ENCODE measurements around the gene CDH4.
"Not testable (repeated sequence)": the region's sequence is repeated elsewhere in the genome, so short reads cannot be mapped to it uniquely, and the experiment has no call there.

Gene CDH4

GRCh38 chr20:61253640-61254511, 1.8 kb downstream of the CDH4 start:
- DNase-seq, result no peak

DNA sequence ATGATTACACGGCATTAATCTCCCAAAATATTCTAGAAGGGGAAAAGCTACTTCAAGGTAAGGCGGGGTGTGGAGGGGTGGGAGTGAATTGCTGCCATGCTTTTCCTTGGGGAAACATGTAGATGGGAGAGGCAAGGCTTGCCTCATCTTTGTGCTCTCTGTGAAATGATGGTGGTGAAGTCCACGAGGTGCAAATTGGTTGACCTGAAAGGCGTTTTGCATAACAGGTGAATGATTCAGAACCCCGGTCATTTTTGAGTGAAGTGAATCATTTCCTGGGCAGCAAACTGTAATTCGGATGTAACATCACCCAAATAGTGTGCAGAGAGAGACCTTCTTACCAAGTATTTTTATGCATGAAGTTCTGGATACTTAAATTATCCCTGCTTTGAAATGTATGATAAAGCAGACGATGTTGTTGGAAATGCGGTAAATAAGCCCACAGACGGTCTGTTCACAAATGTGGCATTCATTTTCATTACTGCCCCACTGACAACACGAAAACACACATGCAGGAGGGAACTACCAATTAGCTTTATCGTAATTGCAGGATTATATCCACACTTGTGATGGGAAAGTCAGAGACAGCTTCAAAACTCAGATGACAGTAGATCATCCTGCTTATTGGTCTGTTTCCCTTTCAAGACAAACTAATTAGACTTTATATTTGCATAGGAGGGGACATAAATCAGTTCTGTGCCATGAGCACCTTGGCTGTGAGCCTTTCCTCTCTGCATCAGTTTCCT, 3.0 kb downstream of the CDH4 start:
- no peak for DNase-seq

DNA sequence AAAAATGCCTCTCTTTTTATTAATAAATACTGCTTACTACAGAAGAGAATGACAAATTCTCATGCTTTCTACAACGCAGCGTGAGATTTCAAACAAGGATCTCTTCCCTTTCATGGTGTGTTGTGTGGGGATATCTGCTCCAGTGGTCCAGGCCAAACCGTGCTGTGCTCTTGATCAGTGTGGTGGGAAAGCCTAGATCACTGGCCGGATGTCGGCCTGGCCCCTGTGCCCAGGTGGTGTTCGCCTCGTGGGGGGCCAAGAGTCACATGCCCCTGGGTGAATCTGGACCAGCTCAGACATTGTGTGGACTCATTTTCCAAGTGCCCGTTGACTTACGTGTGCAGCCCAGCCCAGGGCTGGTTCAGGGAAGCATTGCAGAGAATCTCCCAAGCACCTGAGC, 4.3 kb downstream of the CDH4 start:
- no peak for DNase-seq

- DNase-seq, result no peak
Measured at GRCh38 chr20:61256824-61257223, 4.8 kb downstream of the CDH4 start.

GRCh38 chr20:61257611-61258010, 5.5 kb downstream of the CDH4 start:
- DNase-seq, result no peak

DNA sequence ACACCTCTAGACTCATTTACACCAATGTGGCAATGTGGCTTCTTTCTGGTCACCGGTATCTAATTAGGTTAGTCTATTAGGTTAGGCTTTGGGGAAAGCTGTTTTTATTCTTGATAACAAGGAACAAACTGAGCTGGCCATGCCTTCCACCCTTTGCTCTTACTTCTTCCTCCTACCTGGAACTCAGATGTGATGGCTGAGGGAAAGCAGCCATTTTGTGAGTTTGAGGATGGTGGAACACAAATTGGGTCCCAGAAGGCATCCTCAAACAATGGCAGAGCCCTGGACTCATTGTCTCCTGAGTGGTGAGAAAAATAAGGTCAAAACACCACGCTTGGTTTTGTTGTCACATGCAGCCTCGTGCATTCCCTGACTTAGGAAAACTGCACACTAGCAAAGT, 7.7 kb downstream of the CDH4 start:
- no peak for DNase-seq

DNA sequence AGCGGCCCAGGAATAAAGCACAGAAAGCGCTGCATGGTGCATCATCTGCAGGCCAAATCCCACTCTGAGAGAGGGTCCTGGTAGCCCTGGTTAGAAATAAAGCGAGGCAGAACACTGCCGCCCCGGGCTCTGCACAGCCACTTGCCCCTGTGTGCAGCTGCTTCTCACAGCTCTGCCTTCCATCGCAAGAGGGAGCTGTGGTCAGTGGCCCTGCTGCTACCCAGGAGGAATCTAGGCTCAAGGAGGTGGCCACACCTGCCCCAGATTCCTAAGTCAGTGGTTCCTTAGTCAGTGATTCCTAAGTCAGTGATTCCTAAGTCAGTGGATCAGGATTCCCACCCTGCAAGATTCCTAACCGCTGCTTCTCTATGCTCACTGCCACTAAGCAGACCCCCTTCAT, 8.8 kb downstream of the CDH4 start:
- no peak for DNase-seq

- no peak for DNase-seq
Measured at GRCh38 chr20:61262036-61262435, 10.0 kb downstream of the CDH4 start.

DNA sequence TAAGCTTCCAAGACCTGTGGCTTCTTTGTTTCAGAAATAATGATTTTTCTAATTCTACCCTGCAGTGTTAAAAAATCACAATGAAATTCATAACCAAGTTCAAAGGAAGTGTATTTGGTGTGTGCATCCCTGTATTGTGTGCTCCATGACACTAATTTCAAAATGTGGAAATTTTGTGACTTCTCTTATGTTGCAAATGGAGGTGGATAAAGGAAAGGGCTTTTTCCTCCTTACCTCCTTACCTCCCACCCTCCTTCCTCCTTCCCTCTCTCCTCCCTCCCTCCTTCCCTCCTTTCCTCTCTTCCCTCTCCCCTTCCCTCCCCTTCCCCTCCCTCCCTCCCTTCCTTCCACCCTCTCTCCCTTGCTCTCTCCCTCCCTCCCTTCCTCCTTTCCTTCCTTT, 10.5 kb downstream of the CDH4 start:
- DNase-seq, result no peak

- no peak for DNase-seq
Measured at GRCh38 chr20:61263084-61263695, 11.1 kb downstream of the CDH4 start.

DNA sequence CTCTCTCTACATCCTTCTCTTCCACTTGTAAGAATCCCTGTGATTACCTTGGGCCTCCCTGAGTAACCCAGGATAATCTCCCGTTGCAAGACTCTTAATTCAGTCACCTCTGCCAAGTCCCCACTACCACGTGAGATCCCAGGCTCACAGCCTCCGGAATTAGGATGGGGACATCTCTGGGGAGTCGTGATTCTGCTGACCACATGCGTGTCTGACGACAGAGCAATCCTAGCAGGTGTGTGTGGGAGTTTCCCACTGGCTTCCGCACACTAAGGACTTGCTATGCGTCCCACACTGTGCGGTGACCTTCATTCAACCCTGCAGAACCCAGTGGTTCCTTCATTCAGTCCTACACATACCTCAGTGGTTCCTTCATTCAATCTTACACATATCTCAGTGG, 11.9 kb downstream of the CDH4 start:
- DNase-seq, result no peak

DNA sequence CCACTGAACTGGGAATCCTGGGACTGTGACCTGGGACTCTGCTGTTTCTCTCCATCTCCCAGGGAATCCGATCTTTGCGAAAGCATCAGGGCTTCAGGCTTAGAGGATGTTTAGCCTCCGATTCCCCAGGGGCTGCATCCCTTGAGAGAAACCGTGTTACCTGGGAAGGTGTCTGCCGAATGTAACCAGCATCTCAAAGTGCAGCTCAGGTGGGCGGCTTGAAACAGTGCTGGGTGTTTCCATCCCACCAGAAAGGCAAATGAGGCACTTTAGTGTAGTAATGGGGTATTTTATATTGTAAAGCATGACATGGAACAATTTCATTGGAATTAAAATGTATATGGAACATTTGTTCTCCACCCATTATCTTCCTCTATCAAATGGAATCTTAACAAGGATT, 15.2 kb downstream of the CDH4 start:
- DNase-seq, result no peak

- no peak for DNase-seq
Measured at GRCh38 chr20:61268024-61268423, 16.0 kb downstream of the CDH4 start.

GRCh38 chr20:61271312-61272231, 19.5 kb downstream of the CDH4 start:
- no peak for DNase-seq

GRCh38 chr20:61273024-61273423, 21.0 kb downstream of the CDH4 start:
- not testable (repeated sequence) for DNase-seq

- not testable (repeated sequence) for DNase-seq
Measured at GRCh38 chr20:61273666-61274065, 21.6 kb downstream of the CDH4 start.

DNA sequence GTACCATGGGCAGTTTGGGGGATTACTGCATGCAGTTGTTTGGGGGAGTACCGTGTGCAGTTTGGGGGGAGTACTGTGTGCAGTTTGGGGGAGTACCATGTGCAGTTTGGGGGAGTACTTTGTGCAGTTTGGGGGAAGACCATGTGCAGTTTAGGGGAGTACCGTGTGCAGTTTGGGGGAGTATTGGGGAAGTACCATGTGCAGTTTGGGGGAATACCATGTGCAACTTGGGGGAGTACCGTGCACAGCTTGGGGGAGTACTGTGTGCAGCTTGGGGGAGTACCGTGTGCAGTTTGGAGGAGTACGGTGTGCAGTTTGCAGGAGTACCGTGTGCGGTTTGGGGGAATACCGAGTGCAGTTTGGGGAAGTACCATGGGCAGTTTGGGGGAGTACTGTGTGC, 22.3 kb downstream of the CDH4 start:
- DNase-seq, result no peak

DNA sequence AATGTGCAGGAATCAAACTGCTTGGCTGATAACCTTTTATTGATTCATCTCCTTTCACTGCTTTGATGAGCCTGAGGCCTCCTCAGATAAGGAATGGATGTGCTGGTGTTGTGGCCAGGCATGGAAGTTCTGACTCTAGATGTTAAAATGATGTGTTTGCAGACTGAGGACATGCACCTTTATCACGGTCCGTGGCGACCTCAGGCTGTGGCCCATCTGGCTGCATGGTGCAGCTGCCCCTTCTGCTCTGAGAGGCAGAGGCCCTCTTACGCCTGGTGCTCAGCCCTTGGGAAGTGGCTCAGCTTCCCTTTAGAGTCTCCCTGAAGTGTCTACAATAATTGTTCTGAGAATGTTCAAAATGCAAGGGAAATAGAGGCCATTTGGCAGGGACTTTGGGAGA, 26.2 kb downstream of the CDH4 start:
- DNase-seq, result no peak

DNA sequence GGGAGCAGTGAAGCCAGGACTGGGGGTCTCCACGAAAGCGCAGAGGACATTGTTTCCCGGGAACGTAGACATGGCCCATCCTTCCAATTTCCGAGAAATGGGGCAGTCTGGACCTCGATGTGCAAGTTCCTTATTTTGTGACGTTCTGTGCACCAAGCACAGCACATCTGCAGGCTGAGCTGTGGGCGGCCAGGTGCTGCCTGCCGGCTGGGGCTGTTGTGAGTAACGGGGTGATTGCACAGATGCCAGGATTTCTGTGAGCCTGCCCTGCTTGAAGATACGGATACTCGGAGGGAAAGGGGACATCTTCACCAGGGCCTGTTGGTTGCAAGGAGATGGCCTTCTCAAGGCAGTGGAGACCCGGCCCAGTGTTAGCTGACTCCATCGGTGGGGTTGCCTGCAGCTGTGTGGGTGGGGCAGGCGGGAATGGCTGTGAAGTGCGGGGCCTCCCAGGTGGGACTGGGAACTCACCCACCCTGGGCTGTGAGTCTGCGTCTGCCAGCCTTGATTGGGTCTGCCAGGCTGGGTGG, 27.6 kb downstream of the CDH4 start:
- DNase-seq, result no peak

DNA sequence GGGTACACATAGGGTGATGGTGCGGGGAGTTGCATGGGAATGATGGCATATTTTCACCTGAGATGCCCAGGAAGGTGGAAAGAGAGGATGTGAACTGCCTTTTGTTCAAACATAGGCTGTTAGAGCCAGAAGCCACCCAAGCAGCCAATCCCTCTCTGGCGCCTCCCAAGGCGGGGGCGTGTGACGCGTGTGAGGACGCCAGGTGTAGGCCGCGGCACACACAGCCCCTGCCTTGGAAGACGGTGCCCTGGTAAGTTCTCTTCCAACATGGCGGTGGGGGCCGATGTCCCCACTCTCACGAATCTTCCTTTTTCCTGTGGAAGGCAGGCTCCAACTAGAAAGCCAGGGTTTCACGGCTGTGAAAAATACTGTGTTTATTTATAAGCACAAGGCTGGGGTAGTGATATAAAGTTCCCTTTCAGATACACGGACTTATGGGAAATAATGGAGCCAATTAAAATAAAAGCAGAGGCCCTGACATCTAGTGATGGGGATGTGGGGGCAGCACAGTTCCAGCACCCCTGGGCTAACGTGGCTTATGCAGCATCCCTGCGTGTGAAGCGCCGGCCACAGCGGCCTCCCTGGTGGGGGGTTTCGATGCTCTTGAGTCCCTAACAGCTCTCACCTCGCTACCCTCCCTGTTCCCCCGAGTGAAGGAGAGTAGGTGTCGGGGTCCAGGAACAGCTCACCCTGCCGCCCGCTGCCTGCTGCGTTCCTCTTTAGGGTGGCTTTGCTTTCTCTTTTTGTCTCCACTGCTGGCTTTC, 28.3 kb downstream of the CDH4 start:
- DNase-seq, result no peak

DNA sequence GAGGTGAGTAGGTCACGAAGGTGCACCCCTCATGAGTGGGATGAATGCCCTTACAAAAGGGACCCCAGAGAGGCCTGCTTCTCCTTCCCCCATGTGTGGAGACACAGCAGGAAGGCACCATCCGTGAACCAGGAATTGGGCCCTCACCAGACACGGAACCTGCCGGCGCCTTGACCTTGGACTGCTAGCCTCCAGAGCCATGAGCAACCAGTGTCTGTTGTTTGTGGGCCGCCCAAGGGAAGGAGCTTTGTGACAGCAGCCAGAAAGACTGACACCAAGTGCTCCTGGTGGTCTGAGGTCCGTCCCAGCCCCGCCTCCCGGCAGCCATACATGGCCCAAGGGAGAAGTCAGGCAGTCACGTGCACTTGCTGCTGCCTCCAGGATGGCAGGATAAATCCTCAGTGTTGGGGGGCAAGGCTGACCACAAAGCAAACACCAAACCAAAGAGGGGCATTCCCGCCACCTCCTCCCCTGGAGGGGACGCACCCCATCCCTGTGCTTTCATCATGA, 29.3 kb downstream of the CDH4 start:
- DNase-seq, result no peak

DNA sequence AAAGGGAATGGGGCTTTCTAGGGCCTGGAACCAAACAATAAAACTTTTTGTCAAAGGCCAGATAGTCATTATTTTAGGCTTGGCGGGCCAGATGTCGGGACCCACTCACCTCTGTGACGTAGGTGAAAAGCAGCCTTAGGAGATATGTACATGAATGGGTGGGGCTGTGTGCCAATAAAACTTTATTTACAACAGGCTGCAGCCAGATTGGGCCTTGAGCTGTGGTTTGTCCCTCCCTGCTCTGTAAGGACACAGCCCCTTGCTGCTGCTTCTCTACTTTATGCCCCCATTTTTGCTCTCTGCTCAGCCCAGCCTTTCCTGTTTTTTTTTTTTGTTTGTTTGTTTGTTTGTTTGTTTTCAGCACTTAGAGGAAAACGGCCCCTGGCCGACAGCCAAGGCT, 32.7 kb downstream of the CDH4 start:
- DNase-seq, result no peak
